ENCODE data around the gene CCDC91.

Gene CCDC91

DNA sequence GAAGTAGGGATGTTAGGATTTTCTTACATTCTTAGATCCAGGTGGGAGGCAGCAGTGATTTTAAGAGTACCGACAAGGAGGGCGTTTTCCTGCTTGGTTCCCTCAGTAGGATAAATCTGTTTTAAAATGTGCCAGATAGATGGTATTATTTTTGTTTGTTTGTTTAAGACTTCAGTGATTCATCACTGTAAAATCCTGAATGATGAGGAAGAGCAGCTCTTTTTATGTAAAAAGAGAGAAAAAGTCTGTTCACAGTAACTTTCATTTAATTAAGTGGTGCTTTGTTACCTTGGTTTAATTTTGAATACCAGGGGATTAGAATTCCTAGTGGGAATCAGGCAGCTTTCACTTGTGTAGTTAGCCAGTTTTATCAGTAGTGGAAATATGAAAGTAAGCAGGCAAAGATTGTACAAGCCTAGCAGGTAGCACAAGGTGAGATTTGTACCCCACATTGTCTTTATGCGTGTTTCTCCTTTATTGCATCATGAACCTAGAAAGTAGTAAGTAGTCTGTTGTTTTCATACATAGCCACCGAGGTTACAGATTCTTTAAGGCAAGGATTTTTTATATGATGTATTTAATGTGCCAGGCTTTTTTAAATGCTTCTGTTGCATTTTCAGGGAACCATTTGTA, 349.6 kb downstream of the CCDC91 start:
- no peak for DNase-seq (ENCODE audit: extremely low read depth, low read depth)
- TF ChIP-seq, protein P1, sequence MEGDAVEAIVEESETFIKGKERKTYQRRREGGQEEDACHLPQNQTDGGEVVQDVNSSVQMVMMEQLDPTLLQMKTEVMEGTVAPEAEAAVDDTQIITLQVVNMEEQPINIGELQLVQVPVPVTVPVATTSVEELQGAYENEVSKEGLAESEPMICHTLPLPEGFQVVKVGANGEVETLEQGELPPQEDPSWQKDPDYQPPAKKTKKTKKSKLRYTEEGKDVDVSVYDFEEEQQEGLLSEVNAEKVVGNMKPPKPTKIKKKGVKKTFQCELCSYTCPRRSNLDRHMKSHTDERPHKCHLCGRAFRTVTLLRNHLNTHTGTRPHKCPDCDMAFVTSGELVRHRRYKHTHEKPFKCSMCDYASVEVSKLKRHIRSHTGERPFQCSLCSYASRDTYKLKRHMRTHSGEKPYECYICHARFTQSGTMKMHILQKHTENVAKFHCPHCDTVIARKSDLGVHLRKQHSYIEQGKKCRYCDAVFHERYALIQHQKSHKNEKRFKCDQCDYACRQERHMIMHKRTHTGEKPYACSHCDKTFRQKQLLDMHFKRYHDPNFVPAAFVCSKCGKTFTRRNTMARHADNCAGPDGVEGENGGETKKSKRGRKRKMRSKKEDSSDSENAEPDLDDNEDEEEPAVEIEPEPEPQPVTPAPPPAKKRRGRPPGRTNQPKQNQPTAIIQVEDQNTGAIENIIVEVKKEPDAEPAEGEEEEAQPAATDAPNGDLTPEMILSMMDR (IDR thresholded peaks at IDR 0.05; ENCODE audit: low read depth, low read length, missing control alignments) = no peak
- H3K4me3 ChIP-seq (replicated peaks; ENCODE audit: low read depth, low read length) = no peak overlapping the region

DNA sequence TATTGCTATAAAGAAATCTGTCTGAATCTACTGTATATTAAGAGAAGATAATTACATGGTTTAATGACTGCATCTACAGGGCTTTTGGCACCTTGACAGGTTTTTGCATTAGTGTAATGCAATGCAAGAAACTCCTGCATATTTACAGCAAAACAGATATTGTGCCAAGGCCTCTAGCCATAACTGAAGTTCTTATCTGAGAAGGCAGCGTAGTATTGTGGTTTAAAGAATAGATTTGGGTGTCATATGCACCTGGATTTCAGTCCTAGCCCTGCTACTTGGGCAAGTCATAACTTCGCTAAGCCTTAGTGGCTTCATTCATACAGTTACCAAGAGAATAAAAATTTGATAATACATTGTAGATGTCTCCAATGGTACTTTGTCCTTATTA, 350.1 kb downstream of the CCDC91 start:
- TF ChIP-seq, protein P1 (IDR thresholded peaks at IDR 0.05; ENCODE audit: low read depth, low read length, missing control alignments) = no peak
- no peak for DNase-seq (ENCODE audit: extremely low read depth, low read depth)
- no peak overlapping the region for H3K4me3 ChIP-seq (replicated peaks; ENCODE audit: low read depth, low read length)

DNA sequence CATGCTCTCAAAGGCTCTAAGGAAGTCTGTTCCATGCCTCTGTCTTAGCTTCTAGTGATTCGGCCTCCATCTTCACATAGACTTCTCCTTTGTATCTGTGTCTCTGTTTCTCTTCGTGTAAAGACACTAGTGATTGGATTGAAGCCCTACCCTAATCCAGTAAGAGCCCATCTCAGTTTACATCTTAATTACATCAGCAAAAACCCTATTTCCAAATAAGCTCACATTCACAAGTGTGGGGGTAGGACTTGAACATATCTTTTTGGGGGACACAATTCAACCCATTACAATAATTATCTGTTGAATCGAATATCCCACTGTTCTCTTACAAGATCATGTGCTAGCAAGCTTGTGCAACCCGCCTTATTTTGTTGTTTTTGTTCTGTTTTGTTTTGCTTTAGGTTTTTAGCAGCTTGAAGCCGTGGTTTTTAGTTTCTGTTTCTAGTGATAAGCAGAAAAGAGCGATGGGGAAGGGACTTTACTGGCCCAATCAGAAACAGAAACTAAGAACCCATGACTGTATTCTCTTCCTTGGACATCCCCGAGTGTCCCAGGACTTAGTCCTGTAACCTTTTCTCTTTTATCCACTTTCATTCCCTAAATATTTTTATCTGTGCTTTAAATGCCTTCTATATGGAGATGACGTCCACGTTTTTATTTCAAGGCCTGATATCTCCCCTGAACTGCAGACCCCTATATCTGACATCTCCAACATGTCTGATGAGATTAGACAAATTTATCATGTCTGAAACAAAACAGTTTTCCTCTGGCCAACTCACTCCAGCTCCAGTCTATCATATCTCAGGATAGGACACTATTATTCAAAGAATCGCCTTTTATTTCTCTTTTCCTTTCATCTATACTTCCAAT, 353.0 kb downstream of the CCDC91 start:
- no peak overlapping the region for H3K4me3 ChIP-seq (replicated peaks; ENCODE audit: low read depth, low read length)
- TF ChIP-seq, protein P1 (IDR thresholded peaks at IDR 0.05; ENCODE audit: low read depth, low read length, missing control alignments) = no peak
- DNase-seq (ENCODE audit: extremely low read depth, low read depth) = no peak

DNA sequence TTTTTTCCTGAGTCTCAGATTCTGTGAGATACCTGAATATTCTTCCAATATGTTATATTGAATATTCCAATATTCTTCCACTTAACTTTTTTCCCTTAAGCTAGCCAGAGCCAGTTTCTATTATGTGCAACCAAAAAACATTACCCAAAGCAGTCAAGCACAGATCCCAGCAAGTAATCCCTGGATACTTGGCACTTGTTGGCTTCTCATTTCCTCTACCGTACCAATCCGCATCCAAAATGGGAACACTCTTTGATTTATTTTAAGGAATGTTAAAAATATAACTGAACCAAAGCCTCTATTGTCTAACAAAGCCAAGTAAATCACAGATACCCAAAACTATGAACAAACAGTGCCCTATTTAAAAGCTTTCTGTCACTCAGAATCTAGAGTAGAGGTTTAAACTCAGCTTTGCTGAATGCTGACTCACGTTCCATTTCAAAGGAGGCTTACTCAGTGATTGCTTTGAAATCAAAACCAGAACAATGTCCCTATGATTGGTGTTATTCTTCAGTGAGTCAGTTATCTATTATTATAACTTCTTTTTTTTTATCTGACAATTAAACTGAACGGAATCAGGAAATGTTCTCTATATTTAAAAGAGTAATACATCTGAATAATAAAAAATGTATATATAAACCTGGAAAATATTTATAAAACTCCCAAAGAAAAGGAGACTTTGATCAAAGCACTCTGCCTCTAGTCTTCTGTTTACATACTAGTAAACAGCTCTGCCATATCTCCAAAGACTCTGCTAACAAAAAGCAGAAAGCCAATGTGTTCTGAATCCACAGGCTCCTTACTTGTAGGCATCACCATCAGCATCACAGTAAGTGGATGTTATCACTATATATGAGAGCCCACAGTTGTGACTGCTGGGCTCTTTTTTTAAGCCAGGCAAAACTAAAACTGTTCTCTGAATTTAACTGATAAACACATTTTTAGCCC, 360.8 kb downstream of the CCDC91 start:
- TF ChIP-seq, protein P1 (IDR thresholded peaks at IDR 0.05; ENCODE audit: low read depth, low read length, missing control alignments) = no peak
- DNase-seq (ENCODE audit: extremely low read depth, low read depth) = no peak
- H3K4me3 ChIP-seq (replicated peaks; ENCODE audit: low read depth, low read length) = no peak overlapping the region

DNA sequence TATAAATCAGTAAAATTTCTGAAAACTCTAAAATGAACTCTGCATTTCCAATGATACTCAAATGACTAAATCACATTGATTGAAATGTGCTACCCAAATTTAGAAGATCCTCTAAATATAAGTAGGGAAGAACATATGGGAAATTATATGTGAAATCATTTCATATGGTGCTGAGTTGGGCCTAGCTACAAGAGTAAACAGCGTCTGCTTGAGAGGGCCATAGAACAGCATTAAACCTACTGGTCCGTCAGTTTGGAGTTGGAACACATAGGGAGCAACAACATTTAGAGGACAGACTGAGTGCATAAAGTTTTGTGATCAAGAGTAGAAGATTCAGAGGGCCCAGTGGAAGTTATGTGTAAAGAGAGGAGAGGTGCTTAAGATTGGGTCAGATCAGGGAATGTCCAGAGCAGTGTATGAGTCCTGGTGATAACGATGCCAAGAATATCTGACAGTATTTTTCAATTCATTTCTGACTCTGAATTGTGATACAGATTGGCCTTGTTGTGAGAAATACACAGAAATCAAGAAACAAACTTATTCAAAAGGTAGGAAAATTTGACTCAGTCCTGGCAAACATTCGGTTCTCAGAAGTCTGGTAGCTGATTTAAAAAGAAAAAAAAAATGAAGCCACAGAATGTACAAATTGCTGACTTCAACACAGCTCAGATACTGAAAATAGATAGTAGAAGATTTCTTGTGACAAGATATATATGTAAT, 362.2 kb downstream of the CCDC91 start:
- no peak overlapping the region for H3K4me3 ChIP-seq (replicated peaks; ENCODE audit: low read depth, low read length)
- TF ChIP-seq, protein P1 (IDR thresholded peaks at IDR 0.05; ENCODE audit: low read depth, low read length, missing control alignments) = no peak

DNA sequence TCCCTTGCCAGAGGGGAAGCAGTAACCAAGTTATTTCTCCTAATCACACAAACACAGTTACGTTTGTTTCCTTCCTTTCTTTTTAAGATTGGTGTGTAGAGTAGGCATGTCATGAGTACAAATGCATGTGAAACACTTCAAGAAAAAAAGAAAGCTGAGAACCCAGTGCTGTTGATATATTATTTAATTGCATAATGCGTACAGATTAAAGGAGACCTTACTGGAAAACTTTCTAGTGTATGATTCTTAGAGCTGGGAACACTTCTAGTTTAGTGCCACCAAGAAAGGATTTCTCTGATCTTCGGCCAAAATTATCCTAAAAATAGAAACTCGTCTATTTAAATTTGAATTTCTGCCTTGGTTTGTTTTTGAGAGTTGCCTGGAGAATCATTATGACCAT, 365.5 kb downstream of the CCDC91 start:
- H3K4me3 ChIP-seq (replicated peaks; ENCODE audit: low read depth, low read length) = no peak overlapping the region

More for the DNA sequence above, 362.2 kb downstream of the CCDC91 start:
- no peak for DNase-seq (ENCODE audit: extremely low read depth, low read depth)

More for the DNA sequence above, 365.5 kb downstream of the CCDC91 start:
- TF ChIP-seq, protein P1 (IDR thresholded peaks at IDR 0.05; ENCODE audit: low read depth, low read length, missing control alignments) = no peak
- no peak for DNase-seq (ENCODE audit: extremely low read depth, low read depth)
